DOHH2 (cell line): ENCODE measurements around the gene EIF6.

Experiments used
- H3F3A ChIP-seq: fragments of 200-600 bp; sonication (generic), shearing (Covaris generic); 2 replicates; pipeline ENCODE4 v1.6.0; 2016; ENCODE audit warnings: antibody characterized with exemption, mild to moderate bottlenecking; ENCODE audit not compliant: control insufficient read depth, insufficient read depth
- H3K27ac ChIP-seq: fragments of 200-600 bp; sonication (generic); 2 replicates; pipeline ENCODE4 v1.5.1; 2014; ENCODE audit warnings: low read depth, mild to moderate bottlenecking, low read length, moderate library complexity
- H3K27me3 ChIP-seq: fragments of 200-600 bp; sonication (generic); 2 replicates; pipeline ENCODE4 v1.6.1; 2014; ENCODE audit warnings: mild to moderate bottlenecking, low read length, mixed read lengths; ENCODE audit not compliant: control insufficient read depth
- H3K36me3 ChIP-seq: fragments of 200-600 bp; sonication (generic); 2 replicates; pipeline ENCODE4 v1.6.1; 2014; ENCODE audit warnings: mild to moderate bottlenecking, low read length, moderate library complexity, mixed read lengths; ENCODE audit not compliant: control insufficient read depth
- H3K4me1 ChIP-seq: fragments of 200-600 bp; sonication (generic); 2 replicates; pipeline ENCODE4 v1.6.1; 2014; ENCODE audit warnings: mild to moderate bottlenecking, low read length, mixed read lengths; ENCODE audit not compliant: control insufficient read depth
- H3K4me2 ChIP-seq: fragments of 200-600 bp; sonication (generic); 2 replicates; pipeline ENCODE4 v1.6.0; 2014; ENCODE audit warnings: mild to moderate bottlenecking, low read length, moderate library complexity
- H3K4me3 ChIP-seq: fragments of 200-600 bp; sonication (generic); 2 replicates; pipeline ENCODE4 v1.5.1; 2014; ENCODE audit warnings: mild to moderate bottlenecking, low read length, mixed read lengths
- H3K79me2 ChIP-seq: fragments of 200-600 bp; sonication (generic); 2 replicates; pipeline ENCODE4 v1.6.1; 2014; ENCODE audit warnings: mild to moderate bottlenecking, low read length, mixed read lengths; ENCODE audit not compliant: control insufficient read depth
- H3K9me2 ChIP-seq: fragments of 200-600 bp; sonication (generic); replicated peaks from 2 replicates; pipeline ENCODE4 v1.6.1; 2014; ENCODE audit warnings: mild to moderate bottlenecking, low read length, mixed read lengths; ENCODE audit not compliant: control insufficient read depth
- H3K9me3 ChIP-seq: fragments of 200-600 bp; sonication (generic); 2 replicates; pipeline ENCODE4 v1.6.1; 2014; ENCODE audit warnings: antibody characterized with exemption, low read length, mixed read lengths; ENCODE audit not compliant: control insufficient read depth, insufficient read depth
- H4K20me1 ChIP-seq: fragments of 200-600 bp; sonication (generic); 2 replicates; pipeline ENCODE4 v1.6.0; 2014; ENCODE audit warnings: low read depth, mild to moderate bottlenecking, antibody characterized with exemption, low read length, moderate library complexity; ENCODE audit not compliant: control insufficient read depth, insufficient read depth
- CTCF ChIP-seq: fragments of 200-600 bp; sonication (generic); IDR thresholded peaks from one replicate; pipeline ENCODE4 v1.5.1; 2014; ENCODE audit warnings: antibody characterized with exemption, mild to moderate bottlenecking, low read depth, low read length; ENCODE audit not compliant: poor library complexity, severe bottlenecking
- EZH2phosphoT487 ChIP-seq: fragments of 200-600 bp; sonication (generic); IDR thresholded peaks from 2 replicates; pipeline ENCODE4 v1.6.1; 2017; ENCODE audit warnings: borderline replicate concordance, mild to moderate bottlenecking, antibody characterized with exemption, low read length, moderate library complexity, mixed read lengths

The EIF6 gene

GRCh38 chr20:35252037-35252461, 32.5 kb downstream of the EIF6 start:
- H4K20me1 ChIP-seq = no peaks in the 10 kb centered on the region
- no peak overlapping the region for H3K27ac ChIP-seq
- H3K4me2 ChIP-seq = no peak overlapping the region
- H3K9me2 ChIP-seq = no peaks in the 10 kb centered on the region
- H3F3A ChIP-seq = no peaks in the 10 kb centered on the region
- no peaks in the 10 kb centered on the region for H3K79me2 ChIP-seq
- H3K4me1 ChIP-seq = no peaks in the 10 kb centered on the region
- H3K36me3 ChIP-seq = no peaks in the 10 kb centered on the region
- no peaks in the 10 kb centered on the region for H3K27me3 ChIP-seq
- no peak for TF ChIP-seq CTCF
- no peak for TF ChIP-seq EZH2phosphoT487
- H3K9me3 ChIP-seq = no peaks in the 10 kb centered on the region
- H3K4me3 ChIP-seq = no peak overlapping the region

GRCh38 chr20:35251613-35251940, 33.0 kb downstream of the EIF6 start:
- no peak overlapping the region for H3K4me2 ChIP-seq
- no peaks in the 10 kb centered on the region for H3K9me3 ChIP-seq
- TF ChIP-seq EZH2phosphoT487 = no peak
- no peak for TF ChIP-seq CTCF
- H3K27ac ChIP-seq = no peak overlapping the region
- no peak overlapping the region for H3K4me3 ChIP-seq
- H3K27me3 ChIP-seq = no peaks in the 10 kb centered on the region
- no peaks in the 10 kb centered on the region for H3F3A ChIP-seq
- H4K20me1 ChIP-seq = no peaks in the 10 kb centered on the region
- H3K36me3 ChIP-seq = no peaks in the 10 kb centered on the region
- no peaks in the 10 kb centered on the region for H3K4me1 ChIP-seq
- no peaks in the 10 kb centered on the region for H3K79me2 ChIP-seq
- no peaks in the 10 kb centered on the region for H3K9me2 ChIP-seq

GRCh38 chr20:35248641-35249475, 35.7 kb downstream of the EIF6 start:
- Histone ChIP-seq H3K4me2 (no peak overlapping the region), H3K36me3 (no peaks in the 10 kb centered on the region), H3K27ac (no peak overlapping the region), H4K20me1 (no peaks in the 10 kb centered on the region), H3K79me2 (no peaks in the 10 kb centered on the region), H3K9me3 (no peaks in the 10 kb centered on the region), H3K4me3 (no peak overlapping the region), H3K4me1 (no peaks in the 10 kb centered on the region), H3K27me3 (no peaks in the 10 kb centered on the region), H3K9me2 (no peaks in the 10 kb centered on the region), H3F3A (no peaks in the 10 kb centered on the region)
- TF ChIP-seq CTCF (no peak), EZH2phosphoT487 (no peak)
